HTR-8/SVneo (cell line): ENCODE measurements around the gene TXLNB.

Experiments used
- DNase-seq: peaks from one replicate; pipeline ENCODE4 v3.0.0; 2011; ENCODE audit warnings: low spot score, mixed read lengths; ENCODE audit not compliant: insufficient read length
- FAIRE-seq: peaks from 2 replicates; lab custom pipeline; 2011; peaks lifted over from hg19 to GRCh38; lab: Jason Lieb, UNC

Gene TXLNB

DNA sequence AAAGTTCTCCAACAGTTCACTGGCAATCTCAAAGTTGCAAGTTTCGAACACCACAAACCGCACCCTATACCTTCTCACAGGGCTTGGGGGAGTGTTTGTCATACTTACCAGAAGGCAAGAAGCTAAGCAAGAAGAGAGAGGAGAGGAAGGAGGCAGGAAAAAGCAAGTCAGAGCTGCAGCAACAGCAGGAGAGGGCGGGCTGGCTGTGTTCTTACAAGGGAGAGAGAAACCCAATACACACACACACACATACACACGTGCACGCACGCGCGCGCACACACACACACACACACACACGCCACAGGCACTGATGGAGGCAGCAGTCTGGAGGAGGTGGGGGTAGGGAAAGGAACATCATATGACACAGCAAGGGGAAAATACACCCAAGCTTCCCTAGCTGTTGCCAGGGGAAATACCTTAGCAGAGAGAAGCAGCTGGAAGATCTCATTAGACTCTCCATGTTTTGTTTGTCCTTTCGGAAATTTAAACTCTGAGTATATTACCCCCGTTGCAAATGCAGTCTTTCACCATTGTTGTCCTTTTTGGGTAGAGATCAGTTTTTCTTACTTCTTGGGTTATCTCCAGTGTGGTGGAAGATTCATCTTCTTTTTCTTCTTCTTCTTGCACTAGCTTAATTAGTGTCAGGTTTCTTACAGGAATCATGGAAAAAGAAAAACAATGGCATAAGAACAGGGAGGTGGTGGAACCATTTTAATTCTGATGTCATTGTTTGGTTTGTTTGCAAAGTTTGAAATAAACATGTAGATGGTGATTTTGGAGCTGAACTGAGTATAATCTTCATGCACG is at the start of gene TXLNB:
TSS of gene TXLNB (minus strand) at position 186 of the 807 bp plus-strand sequence. CDS start 3,099 bp downstream, outside the sequence.
- no peak for DNase-seq
- no peak for FAIRE-seq

DNA sequence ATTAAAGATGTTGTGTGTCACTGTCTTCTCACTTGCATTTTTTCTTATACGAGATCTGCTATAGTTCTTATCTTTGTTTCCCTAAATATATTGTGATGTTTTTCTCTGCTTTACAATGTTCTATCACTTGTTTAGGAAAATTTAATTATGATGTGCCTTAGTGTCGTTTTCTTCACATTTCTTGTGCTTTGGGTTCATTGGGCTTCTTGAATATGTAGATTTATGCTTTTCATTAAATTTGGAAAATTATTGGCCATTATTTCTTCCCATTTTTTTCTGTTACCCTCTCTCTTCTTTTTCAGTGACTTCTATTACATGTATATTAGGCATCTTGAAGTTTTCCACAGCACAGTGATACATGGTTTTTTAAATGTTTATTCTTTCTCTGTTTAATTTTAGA is 49.3 kb upstream of the TXLNB start:
- no peak for DNase-seq
- no peak for FAIRE-seq

DNA sequence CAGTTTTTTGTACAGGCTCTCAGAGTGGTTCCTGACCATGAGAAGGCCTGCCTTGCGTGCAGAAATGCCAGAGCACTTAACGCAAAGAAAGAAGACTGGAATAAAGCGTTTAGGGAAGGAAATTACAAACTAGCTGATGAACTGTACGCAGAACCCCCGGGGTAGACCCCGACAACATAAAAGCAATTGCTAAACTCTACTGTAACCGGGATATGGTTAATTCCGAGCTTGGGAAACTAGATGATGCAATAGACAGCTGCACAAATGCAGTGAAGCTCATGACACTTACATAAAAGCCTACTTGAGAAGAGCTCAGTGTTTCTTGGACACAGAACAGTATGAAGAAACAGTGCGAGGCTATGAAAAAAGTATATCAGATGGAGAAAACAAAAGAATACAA is 47.0 kb upstream of the TXLNB start:
- DNase-seq (no peak), FAIRE-seq (no peak)

DNA sequence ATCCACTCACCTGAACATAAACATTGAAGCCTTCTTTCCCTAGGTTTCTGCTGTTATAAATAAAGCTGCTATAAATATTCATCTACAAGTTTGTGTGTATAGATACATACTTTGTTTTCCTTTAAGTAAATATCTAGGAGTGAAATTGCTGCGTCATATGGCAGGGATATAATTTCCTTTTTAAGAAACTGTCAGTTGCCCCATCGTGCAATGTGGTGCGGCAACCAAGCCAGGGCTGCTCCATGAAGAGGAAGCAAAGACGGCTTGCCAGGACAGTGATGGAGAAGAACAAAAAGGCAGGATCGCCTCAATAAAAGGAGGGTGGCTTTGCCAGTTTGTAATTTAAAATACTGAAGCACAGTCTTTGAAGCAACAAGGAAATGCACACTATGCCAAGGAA is 46.0 kb upstream of the TXLNB start:
- FAIRE-seq (no peak), DNase-seq (no peak)

DNA sequence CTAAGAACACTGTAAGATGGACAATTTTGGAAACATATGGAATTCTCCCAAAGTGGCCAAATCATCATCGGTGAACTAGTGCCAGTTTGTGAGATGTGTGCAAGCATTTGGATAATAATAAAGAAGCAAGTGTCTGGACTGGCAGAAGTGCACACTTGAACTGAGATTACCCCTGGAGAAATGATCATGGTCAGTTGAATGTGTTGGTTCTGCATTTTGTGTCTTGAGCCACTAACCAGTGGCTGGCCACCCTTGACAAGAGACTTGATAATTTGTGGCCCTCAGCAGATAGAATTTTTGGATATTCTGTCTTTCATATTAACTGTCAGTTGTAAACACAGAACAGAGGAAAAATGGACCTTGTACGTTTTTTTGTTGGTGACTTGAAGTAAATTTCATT is 45.2 kb upstream of the TXLNB start:
- no peak for FAIRE-seq
- DNase-seq = no peak

DNA sequence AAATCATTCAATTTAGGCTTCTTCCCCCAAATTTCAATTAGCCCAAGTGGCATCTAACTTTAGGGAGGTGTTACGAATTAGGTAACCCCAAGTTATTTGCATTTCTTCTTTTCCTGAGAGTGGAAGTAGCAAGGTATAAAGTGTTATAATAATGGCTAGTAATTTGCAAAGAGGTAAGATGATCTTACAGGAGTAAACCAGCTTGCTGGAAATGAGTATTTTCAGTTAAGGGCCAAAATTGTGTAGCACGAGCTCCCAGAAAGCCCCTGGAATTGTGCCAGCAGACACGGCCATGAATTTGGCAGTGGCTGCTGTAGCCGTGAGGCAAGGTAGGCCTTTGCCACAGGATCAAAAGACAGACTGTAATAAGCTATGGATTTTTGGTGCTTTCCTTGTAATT is 44.7 kb upstream of the TXLNB start:
- DNase-seq (no peak), FAIRE-seq (no peak)

DNA sequence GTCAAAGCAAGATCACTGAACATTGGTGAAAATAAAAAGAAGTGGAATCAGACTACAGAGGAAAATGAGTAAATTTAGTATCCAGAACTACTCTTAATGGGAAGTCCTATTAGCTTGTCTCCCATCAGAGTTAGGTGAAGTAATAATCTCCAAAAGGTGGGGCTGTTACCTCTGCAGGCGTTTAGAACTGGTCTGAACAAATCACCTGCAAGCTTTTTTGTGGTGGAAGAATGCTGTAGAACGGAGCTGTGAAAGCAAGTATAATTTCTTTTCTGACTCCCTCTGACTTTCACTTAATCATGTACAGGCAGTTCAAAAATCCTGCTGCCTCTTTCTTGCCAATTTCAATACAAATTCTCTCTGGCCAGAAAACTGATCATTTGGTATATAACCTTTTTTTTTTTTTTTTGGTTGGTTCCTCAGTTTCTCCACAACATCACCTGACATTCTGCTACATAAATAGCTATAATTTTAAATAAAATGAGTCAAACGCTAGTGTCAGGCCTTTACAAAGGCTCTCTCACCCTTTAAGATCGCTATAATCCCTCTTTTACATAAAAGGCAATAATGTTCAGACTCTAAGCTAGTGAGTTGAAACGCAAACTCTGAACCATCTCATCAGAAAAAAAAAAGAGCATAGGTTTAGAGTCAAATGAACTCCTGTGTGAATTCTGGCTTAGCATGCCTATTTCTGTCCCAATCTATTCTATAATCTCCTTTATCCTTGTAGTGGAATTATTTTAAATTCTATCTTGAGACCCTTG is 43.8 kb upstream of the TXLNB start:
- DNase-seq (no peak), FAIRE-seq (no peak)

DNA sequence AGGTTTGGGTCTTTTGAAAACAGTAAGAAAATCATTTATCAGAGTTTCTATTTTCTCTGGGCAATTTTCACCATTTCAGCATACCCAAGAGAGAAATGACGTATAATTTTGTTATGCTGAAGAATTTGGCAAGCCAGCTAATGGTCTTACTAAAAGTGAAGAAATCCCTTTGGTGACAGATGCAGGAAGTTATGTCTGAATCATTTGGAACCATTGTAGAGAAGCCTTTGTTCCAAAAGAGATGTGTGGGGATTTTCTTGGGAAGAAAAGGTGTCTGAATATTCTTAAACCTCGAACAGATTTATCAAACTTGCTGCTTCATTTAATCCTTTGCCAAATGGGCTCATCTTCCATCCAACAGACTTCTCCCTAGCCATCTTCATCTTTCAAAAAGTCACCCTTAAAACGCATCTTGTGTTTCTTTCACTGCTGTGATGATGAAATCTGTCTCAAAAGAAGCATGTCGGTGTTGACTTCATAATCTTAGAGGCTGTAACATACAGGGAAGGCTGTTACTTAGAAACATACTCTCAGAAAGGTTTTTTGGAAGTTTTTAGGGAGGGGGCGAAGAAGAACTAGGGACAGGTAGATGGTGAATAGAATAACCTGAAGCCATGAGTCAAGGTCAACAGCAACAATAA is 43.1 kb upstream of the TXLNB start:
- FAIRE-seq = no peak

DNA sequence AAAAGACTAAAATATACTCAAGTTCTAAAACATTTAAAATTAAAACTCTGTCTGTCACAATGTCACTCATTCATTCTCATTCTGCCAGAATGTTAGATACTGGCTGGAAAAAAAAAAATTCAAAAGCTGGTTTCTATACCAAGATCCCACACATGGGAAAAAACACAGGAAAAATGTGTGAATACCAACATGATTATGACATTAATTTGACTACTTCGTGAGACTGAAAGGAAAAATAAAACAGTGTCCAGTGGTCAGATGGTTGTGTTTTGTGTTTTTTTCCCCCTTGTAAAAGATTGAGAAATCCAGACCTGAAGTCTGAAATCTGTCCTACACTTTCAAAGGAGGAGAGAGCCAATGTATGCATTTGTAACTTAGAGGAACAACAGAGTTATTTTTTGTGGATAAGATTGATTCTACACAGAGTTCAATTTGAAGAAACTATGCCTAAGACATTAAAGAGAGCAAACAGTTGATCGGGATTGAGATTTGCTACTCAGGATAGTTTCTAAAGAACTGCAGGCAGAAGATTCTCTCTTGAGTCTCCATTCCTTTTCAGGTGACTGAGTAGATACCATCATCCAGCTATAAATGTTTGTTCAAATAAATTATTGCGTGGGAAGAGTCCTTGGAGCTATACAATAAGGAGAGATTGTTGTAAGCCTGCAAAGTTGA is 39.2 kb upstream of the TXLNB start:
- DNase-seq (no peak), FAIRE-seq (no peak)

More for the DNA sequence above, 43.1 kb upstream of the TXLNB start:
- DNase-seq = no peak

DNA sequence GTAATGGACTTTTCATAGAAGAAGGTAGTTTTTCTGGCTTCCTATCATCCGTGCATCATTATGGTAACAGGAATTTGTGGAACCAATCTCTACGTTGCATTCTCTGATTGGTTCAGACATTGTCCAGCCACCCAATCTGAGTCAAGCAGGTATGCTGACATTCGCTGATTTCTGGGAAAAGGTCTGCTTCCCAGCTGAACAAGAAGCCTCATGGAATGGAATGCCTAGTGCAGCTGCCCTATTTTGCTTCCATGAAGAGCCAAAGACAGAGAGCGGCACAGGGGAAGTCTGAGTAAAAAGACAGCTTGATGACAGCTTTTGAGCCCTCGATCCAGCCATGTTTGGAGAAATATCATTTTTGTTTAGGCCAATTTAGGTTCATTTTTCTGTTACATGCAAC is 38.5 kb upstream of the TXLNB start:
- FAIRE-seq (no peak), DNase-seq (no peak)

DNA sequence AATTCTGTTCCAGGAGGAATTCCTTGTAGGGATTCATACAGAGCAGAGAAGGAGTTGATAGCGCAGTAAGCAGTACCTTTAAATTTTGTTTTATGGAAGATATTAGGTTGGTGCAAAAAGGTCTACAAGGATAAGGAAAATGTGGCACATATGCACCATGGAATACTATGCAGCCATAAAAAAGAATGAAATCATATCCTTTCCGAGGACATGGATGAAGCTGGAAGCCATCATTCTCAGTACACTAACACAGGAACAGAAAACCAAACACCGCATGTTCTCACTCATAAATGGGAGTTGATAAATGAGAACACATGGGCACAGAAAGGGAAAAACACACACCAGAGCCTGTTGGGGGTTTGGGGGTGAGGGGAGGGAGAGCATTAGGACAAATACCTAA is 37.4 kb upstream of the TXLNB start:
- no peak for DNase-seq
- no peak for FAIRE-seq

DNA sequence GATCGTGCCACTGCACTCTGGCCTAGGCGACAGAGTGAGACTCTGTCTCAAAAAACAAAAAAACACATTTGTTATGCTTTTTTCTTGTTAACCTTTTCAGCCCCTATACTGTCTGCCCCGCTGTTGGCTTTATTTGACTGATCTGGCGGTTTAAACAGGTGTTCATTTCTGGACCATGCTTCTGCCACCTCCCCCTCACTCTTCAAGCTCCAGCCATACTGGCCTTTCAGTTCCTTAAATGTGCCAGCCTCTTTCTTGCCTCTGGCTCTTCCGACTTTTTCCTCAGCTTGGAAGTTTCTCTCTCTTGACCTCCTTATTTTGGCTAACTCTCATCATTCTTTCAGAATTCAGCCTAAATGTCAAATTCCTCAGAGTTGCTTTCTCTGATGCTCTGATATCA is 35.2 kb upstream of the TXLNB start:
- FAIRE-seq = no peak
- DNase-seq = no peak

DNA sequence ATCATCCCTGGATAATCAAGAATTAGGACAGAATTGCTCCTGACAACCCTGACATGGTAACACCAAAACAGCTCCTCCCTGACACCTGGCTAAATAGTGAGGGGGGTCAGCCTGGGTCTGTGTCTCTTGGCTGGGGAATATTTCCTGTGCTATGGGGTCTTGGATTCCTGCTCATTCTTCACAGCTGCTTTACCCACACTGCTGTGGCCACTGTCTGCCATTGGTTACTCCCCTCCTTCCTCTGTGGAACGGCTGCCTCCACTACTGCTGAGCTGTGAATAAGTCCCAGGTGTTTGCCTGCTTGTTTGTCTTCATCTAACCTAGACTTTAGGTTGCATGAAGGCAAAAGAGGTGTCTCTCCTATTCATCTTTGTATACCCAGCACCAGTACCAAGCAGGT is 33.9 kb upstream of the TXLNB start:
- FAIRE-seq (no peak), DNase-seq (no peak)

DNA sequence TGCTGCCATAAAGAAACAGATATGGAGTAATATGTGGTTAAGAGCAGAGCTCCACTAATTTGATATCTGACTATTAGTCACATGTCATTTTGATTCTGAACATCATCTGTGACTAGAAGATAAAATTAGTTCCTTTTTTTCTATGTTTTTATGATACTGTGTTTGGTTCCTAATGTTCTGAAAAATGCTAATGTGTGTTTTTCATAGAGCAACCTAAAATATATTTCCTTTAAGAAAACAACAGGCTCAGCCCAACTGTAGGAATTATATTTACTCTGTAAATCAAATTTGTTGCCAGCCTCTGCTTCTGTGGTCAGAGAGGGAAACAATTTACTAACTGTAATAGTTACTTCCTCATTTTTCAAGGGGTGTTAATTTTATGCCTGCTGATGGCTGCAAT is 33.3 kb upstream of the TXLNB start:
- no peak for FAIRE-seq

DNA sequence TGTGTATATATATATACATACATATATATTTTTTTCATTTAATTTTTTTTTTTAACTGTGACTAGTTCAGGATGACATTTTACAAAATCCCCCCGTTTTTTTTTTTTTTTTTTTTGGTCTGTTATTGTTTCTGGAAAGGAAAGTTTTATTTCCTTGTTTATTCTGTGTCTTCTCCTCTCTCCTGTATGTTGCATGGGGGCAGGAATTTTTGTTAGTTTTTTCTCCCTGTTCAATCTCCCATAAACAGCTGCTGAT is 32.4 kb upstream of the TXLNB start:
- FAIRE-seq = no peak
- no peak for DNase-seq

More for the DNA sequence above, 33.3 kb upstream of the TXLNB start:
- DNase-seq = no peak

DNA sequence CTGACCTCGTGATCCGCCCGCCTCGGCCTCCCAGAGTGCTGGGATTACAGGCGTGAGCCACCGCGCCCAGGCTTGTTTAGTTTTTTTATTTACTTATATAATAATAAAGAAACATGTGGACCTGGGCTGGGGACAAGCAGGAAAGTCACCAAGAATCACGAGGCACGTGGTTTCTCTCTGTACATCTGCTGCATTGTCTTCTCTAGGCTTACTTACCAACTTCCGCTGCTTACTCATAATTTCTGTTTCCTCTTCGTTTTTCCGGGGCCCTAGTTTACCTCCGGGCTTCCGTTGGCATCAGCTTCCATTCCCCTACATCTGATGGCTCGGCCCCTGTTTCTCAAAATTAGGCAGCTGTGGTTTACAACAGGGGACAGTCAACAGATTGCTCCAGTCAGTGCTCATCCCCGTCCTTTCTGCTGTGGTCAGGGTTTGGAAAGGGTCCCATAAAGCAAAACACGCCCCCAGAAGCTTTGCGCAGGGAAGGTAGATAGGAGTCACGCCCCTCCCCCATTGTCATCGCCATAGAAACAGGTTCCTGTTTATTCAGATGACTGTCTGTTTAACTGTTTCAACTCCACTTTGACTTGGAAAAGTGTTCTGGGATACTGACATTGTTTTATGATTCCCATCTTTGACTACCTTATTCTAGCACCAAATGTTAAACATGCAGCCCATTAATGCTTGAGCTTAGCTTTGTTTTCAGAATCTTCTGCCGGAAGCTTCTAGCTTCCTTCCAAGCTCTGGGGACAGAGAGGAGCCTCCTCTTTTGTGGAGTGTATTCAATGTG is 31.9 kb upstream of the TXLNB start:
- DNase-seq (peak; percentile 33), FAIRE-seq (no peak)

DNA sequence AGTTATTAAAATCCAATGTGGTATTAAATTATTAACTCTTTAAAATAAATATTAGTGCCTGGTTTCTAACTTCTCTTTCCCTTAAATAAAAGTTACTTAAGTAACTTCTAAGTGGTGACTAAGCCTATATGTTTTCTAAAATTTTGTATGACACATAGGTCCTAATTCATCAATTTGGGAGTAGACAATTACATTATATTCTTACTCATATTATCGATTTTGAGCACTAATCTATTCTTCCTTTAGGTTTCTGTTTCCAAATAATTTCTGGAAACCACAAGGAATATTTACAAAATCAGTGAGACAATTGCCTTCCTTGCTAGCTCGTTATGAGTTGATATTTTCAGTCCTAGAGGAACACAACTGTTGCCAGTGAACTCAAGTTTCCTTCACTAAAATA is 28.3 kb upstream of the TXLNB start:
- DNase-seq (no peak), FAIRE-seq (no peak)

DNA sequence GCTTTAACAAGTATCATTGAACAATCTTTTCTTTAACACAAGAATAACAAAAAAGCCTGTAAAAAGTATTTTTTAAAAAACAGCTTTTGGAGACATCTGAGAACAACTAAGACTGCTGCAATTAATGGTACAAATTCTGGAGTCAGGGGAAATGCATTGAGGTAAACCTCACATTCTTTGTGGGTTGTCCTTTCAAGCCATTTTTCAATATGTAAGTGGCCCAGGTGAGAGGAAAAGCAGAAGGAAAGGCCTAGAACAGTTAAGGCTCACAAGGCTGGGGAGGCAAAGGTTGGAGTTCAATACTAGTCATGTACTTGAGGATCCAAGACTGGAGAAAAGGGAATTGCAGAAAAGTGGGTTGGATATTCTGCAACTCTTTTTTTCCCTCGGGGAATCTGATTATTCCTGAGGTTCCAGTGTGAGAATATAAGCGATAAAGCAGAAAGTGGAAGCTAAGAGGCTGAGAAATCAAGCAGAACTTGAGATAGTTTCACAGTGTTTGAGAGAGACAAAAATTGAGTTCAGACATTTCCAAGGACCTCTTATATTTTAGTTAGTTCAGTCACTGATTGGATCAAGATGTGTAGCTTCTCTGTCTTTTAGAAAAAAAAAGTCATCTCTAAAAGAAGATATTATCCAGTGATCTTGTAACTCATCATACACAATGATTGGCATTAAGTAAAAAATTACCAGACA is 25.0 kb upstream of the TXLNB start:
- FAIRE-seq = no peak
- no peak for DNase-seq

DNA sequence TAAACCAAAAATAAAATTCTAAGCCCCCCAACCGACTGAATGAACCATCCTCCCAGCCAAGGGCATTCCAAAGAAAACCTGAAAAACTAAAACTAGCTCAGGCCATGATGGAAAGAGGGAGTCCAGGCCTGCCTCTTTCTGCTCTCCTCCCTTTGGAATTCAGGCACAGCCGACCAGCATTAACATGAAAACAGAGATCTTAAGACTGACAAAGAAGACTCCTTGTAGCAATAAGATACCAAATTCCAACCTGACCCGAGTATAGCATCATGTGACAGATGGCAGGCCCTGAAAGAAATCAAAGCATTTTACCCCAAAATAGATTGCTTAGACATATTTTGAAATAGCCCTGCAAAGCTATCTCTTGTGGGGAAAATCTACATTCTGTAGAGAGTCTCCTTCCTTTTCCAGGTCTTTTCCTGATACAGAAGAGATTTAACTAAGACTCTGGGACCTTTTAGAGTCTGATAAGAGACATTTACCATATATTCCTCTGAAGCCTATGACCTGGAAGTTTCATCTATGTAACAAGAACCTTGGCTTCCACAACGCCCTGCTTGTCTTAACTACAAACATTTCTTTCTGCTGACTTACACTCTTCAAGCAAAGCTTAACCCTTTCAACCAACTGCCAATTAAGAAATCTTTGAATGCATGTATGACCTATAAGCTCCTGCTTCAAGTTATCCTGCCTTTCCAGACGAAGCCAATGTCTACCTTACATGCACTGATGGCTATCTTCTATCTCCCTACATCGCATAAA is 22.2 kb upstream of the TXLNB start:
- FAIRE-seq (no peak), DNase-seq (no peak)
